Adrenal gland (tissue), 12 donors: ENCODE results near the gene APMAP. TPM values are rescaled to one million over a fixed set of nuclear protein-coding genes. Genes with fewer than 3 reads are reported as not detected.

Source experiments
- DNase-seq, 7 donors: peaks; one replicate each; pipeline ENCODE4 v3.0.0-alpha.2; 2019 to 2020
- H3K27ac ChIP-seq, 5 donors: fragments of 200-600 bp; sonication (generic) in 4 of 5; 1 replicate in 3 of 5; 2 replicates in 2 of 5; pipeline versions ENCODE4 v1.5.1 to v1.8.0; 2016 to 2020; ENCODE audit warnings: mild to moderate bottlenecking in 1 of 5
- H3K27me3 ChIP-seq: fragments of 200-600 bp; 2 replicates; pipeline ENCODE4 v1.8.0; 2021
- H3K36me3 ChIP-seq, 2 donors: fragments of 200-600 bp; replicated peaks in 1 of 2; 1 replicate in 1 of 2; 2 replicates in 1 of 2; pipeline versions ENCODE4 v1.5.1 to v1.8.0; 2018 to 2022
- H3K4me1 ChIP-seq, 2 donors: fragments of 200-600 bp; replicated peaks in 1 of 2; 1 replicate in 1 of 2; 2 replicates in 1 of 2; pipeline versions ENCODE4 v1.5.1 to v1.8.0; 2018 to 2021
- H3K4me3 ChIP-seq, 4 donors: fragments of 200-600 bp; sonication (generic) in 3 of 4; one replicate each; pipeline ENCODE4 v1.5.1; 2016 to 2018
- H3K9me3 ChIP-seq, 3 donors: fragments of 200-600 bp; sonication (generic) in 1 of 3; replicated peaks in 1 of 3; 1 replicate in 2 of 3; 2 replicates in 1 of 3; pipeline versions ENCODE4 v1.5.1 to v1.8.0; 2016 to 2021
- CTCF ChIP-seq, 6 experiments: fragments of 450-650 bp in 4 of 6; fragments of 200-600 bp in 2 of 6; sonication (generic) in 1 of 6; IDR thresholded peaks; 1 replicate in 5 of 6; 2 replicates in 1 of 6; pipeline versions ENCODE4 v1.5.1 to v1.8.0; 2016 to 2021; ENCODE audit warnings: antibody characterized with exemption in 6 of 6, mild to moderate bottlenecking in 2 of 6, moderate library complexity in 1 of 6
- POLR2A ChIP-seq, 2 donors: fragments of 450-650 bp; IDR thresholded peaks; one replicate each; pipeline ENCODE4 v1.6.1; 2017; ENCODE audit warnings: antibody characterized with exemption in 2 of 2, mild to moderate bottlenecking in 2 of 2, moderate library complexity in 1 of 2
- WGBS, 4 donors: extraction: QIAGEN DNeasy Blood & Tissue Kit in 2 of 4; methylation state at CpG; one replicate each; pipeline versions ENCODE4 v1.1.5 to v1.1.7; 2013 to 2017; 5-methylcytosine and 5-hydroxymethylcytosine counted together
- intact Hi-C, 2 donors: fragments of 100-400 bp; cut with DNase I; formaldehyde crosslinking; loops; one replicate each; pipeline versions ENCODE4 v1.14.1 to v1.15.0; 2022 to 2023
- polyA plus RNA-seq, 3 donors: library from polyadenylated mRNA; stranded (reverse); fragments of 200-250 nt in 2 of 3; fragments of 350-450 nt in 1 of 3; fragmentation: Illumina TruSeq in 1 of 3; extraction: RNeasy Lipid Tissue Mini Kit (QIAGEN cat#74804) in 1 of 3; gene quantifications; one replicate each; pipeline ENCODE4 v1.2.3, GENCODE V29; 2013 to 2014
- total RNA-seq, 9 donors: library from RNA; depleted of rRNA in 4 of 9; stranded (reverse); fragments of >200 nt in 4 of 9; fragments of 120-200 nt in 1 of 9; fragmentation: NEBNext Ultra II Directional in 1 of 9; extraction: Animal tissue kit (Norgen Biotek cat#: 25700) in 1 of 9; gene quantifications; one replicate each; pipeline versions ENCODE4 v1.1.0 to v1.2.4, GENCODE V29; 2013 to 2023
- donor health status: healthy with polysubstance abuse.
- donor health status: Bipolar disorder and iron deficiency.
- donor health status: DM: yes; HTN: yes; CAD: no.
- donor health status: DM: no; HTN: no; CAD: no.
- donor health status: DM: no; HTN: no; CAD: no.
- donor health status: DM: yes; HTN: yes; CAD: no.

Gene APMAP
- total and polyA plus RNA-seq, 12 donors: 30.3 to 110 (median 69.7) TPM

DNA sequence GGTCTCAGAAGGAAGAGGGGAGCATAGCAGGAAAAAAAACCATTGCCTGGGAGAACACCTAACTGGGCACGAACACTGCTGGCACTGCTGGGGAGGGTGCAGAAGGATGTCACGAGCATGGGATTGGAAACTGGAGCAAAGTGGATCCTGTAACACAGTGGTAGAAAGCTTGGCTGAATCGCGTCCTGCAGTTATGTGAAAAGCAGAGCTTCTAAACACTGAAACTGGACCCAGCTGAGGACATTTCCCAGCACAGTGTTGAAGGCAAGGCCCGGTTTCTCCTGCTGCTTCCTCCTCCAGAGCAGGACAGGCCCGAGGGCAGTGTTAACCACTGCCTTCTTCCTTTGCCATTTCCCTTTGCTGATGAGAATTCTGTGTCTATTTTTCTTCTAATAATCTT, 6.7 kb downstream of the APMAP start:
- peaks cover 0 to 13% of the 10 kb centered on the region in 2 donors for H3K36me3 ChIP-seq
- H3K4me3 ChIP-seq: no peak overlapping the region
- peaks cover 0 to 7% of the 10 kb centered on the region in 2 donors for H3K4me1 ChIP-seq
- H3K27ac ChIP-seq: no peak overlapping the region
- no peak for TF ChIP-seq POLR2A (IDR thresholded peaks at IDR 0.05)
- TF ChIP-seq CTCF (IDR thresholded peaks at IDR 0.05): no peak
- intact Hi-C loops: no loop called here
- peak in 1 of 7 donors; percentile 16 for DNase-seq
- H3K27me3 ChIP-seq: no peaks in the 10 kb centered on the region
- no peaks in the 10 kb centered on the region for H3K9me3 ChIP-seq
- WGBS, 4 donors: 61 to 89% (median 74%) methylated on average over 6 of the region's 6 CpGs

- Histone ChIP-seq H3K4me1 (peaks cover 0 to 6% of the 10 kb centered on the region in 2 donors), H3K9me3 (no peaks in the 10 kb centered on the region), H3K27ac (peak overlapping the region in 1 of 5 donors; percentile 38), H3K36me3 (peaks cover 0 to 20% of the 10 kb centered on the region in 2 donors), H3K4me3 (no peak overlapping the region), H3K27me3 (no peaks in the 10 kb centered on the region)
- peak in 1 of 7 donors; percentile 24 for DNase-seq
- intact Hi-C loops: no loop called here
- 65 to 70% (median 69%) methylated on average over 3 of the region's 3 CpGs for WGBS, 4 donors
- TF ChIP-seq CTCF (IDR thresholded peaks at IDR 0.05) (no peak), POLR2A (IDR thresholded peaks at IDR 0.05) (no peak)
These were observed 7.5 kb downstream of the APMAP start for GRCh38 chr20:24984961-24985640.

DNA sequence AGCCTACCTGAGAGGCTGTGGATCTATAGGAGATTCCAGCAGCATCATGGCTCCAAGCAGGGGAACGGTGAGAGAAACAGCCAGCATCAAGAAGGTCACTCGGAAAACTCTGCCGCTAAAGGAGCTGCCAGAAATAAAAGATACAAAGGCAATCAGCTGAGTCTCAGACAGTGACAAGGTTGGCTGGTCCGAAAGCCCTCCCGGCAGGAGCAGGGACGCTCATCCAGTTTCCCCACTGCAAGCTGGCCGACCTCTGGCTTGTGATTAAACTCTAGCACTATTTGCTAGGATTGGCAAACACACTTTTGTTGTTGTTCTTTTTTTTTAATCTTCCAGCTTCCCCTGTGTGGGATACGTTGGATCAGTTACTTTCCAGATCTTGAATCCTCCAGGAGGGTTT, 8.7 kb downstream of the APMAP start:
- Histone ChIP-seq H3K27ac (no peak overlapping the region), H3K4me3 (no peak overlapping the region), H3K27me3 (no peaks in the 10 kb centered on the region), H3K4me1 (peaks cover 0 to 6% of the 10 kb centered on the region in 2 donors), H3K9me3 (no peaks in the 10 kb centered on the region), H3K36me3 (peaks cover 0 to 20% of the 10 kb centered on the region in 2 donors)
- intact Hi-C loops: no loop called here
- no peak for TF ChIP-seq POLR2A (IDR thresholded peaks at IDR 0.05)
- TF ChIP-seq CTCF (IDR thresholded peaks at IDR 0.05): no peak
- peak in 1 of 7 donors; percentile 6 for DNase-seq
- WGBS, 4 donors: 81 to 89% (median 86%) methylated on average over 8 of the region's 8 CpGs

GRCh38 chr20:24981790-24982189, 10.8 kb downstream of the APMAP start:
- WGBS, 4 donors: 70 to 85% (median 77%) methylated on average over 2 to 3 of the region's 3 CpGs

More at GRCh38 chr20:24981790-24982189, 10.8 kb downstream of the APMAP start:
- H3K27ac ChIP-seq: peak overlapping the region in 2 of 5 donors; percentile 31 to 59
- H3K4me3 ChIP-seq: no peak overlapping the region
- intact Hi-C loops: no loop called here
- TF ChIP-seq POLR2A (IDR thresholded peaks at IDR 0.05): no peak
- no peak for TF ChIP-seq CTCF (IDR thresholded peaks at IDR 0.05)
- H3K4me1 ChIP-seq: peaks cover 6 to 18% of the 10 kb centered on the region in 2 donors
- peaks cover 0 to 27% of the 10 kb centered on the region in 2 donors for H3K36me3 ChIP-seq
- H3K9me3 ChIP-seq: no peaks in the 10 kb centered on the region
- no peaks in the 10 kb centered on the region for H3K27me3 ChIP-seq
- DNase-seq: peak in 6 of 7 donors; percentile 43 to 67 (median 52)
